ENCODE results near the gene RPL37A. TPM values are rescaled to one million over a fixed set of nuclear protein-coding genes. Genes with fewer than 3 reads are reported as not detected.

RPL37A gene
- total and polyA plus RNA-seq, 9 of the 15 experiments (the other 6 are each of a cell fraction or from before 2014, with no cell fraction given), result 1,938 to 3,349 (median 2,436) TPM

DNA sequence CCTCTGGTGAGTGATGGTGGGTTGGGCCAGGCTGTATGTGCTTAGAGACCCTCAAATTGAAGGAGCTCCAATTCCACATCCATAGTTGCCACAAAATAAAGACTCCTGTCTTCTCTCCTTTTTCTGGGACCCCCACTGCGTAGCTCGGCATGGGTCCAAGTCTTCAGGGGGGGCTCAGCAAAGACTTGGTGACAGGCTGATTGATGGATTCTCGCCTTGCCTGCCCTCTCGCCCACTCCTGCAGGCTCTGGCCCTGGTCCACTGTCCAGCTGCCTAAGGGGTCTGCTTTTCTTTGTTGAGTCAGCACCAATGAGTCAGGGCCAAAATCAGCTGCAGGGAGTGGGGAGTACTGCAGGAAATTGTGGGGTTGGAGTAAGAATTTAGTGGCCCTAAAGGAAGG, 21.5 kb downstream of the RPL37A start:
- intact Hi-C loops (cut with micrococcal nuclease) (no loop called here), in situ Hi-C loops (cut with MboI) (no loop called here)
- BruUV-seq (replicated peaks), result no TSS peak
- TF ChIP-seq, protein P1, sequence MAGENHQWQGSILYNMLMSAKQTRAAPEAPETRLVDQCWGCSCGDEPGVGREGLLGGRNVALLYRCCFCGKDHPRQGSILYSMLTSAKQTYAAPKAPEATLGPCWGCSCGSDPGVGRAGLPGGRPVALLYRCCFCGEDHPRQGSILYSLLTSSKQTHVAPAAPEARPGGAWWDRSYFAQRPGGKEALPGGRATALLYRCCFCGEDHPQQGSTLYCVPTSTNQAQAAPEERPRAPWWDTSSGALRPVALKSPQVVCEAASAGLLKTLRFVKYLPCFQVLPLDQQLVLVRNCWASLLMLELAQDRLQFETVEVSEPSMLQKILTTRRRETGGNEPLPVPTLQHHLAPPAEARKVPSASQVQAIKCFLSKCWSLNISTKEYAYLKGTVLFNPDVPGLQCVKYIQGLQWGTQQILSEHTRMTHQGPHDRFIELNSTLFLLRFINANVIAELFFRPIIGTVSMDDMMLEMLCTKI (IDR thresholded peaks at IDR 0.05; ENCODE audit: partially characterized antibody), result no peak
- TF ChIP-seq ZNF324 (CRISPR knock-in tag; IDR thresholded peaks at IDR 0.05), result no peak
- no peak for TF ChIP-seq ZNF41 (CRISPR knock-in tag; conservative IDR thresholded peaks at IDR 0.05)
- TF ChIP-seq SETDB1 (IDR thresholded peaks at IDR 0.05; ENCODE audit: low read length), result no peak
- TF ChIP-seq EP300 (IDR thresholded peaks at IDR 0.05; ENCODE audit: low read length), result no peak
- no peak for TF ChIP-seq TBP (optimal IDR thresholded peaks at IDR 0.05; ENCODE audit: low read depth, low read length)
- TF ChIP-seq, protein P2, sequence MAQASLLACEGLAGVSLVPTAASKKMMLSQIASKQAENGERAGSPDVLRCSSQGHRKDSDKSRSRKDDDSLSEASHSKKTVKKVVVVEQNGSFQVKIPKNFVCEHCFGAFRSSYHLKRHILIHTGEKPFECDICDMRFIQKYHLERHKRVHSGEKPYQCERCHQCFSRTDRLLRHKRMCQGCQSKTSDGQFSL (CRISPR knock-in tag; IDR thresholded peaks at IDR 0.05), result no peak
- TF ChIP-seq, protein P2 (tag; IDR thresholded peaks at IDR 0.05), result no peak
- TF ChIP-seq, protein P3, sequence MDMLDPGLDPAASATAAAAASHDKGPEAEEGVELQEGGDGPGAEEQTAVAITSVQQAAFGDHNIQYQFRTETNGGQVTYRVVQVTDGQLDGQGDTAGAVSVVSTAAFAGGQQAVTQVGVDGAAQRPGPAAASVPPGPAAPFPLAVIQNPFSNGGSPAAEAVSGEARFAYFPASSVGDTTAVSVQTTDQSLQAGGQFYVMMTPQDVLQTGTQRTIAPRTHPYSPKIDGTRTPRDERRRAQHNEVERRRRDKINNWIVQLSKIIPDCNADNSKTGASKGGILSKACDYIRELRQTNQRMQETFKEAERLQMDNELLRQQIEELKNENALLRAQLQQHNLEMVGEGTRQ (CRISPR knock-in tag; IDR thresholded peaks at IDR 0.05), result no peak
- no peak for DNase-seq (ENCODE audit: extremely low read depth in 1 of 4, low spot score in 3 of 4)
- H3K27me3 ChIP-seq (ENCODE audit: control insufficient read depth in 2 of 2, insufficient read depth in 2 of 2, low read length in 2 of 2), result no peaks in the 10 kb centered on the region
- WGBS (ENCODE audit: insufficient coverage, low coverage, missing lambda C conversion rate), result 72% methylated on average over 4 of the region's 4 CpGs
- ATAC-seq, result no peak
- H3K79me2 ChIP-seq (ENCODE audit: control insufficient read depth, insufficient read depth, low read length), result no peaks in the 10 kb centered on the region
- POLR2A ChIA-PET, result no interaction called here
- no peak overlapping the region for H3K27ac ChIP-seq (ENCODE audit: extremely low read depth, low read depth, low read length)
- no peaks in the 10 kb centered on the region for H3K36me3 ChIP-seq (ENCODE audit: control insufficient read depth, insufficient read depth, low read length)
- H3K9ac ChIP-seq (ENCODE audit: insufficient read depth in 1 of 2, low read depth in 2 of 2, low read length in 2 of 2), result no peak overlapping the region
- FAIRE-seq, result no peak
- H3K4me1 ChIP-seq (replicated peaks in 1 of 2; ENCODE audit: control insufficient read depth in 2 of 2, insufficient read depth in 2 of 2, low read length in 2 of 2), result no peaks in the 10 kb centered on the region; a peak in 1 of 5 replicates
- no peak overlapping the region for H3K4me3 ChIP-seq
- H4K20me1 ChIP-seq (replicated peaks; ENCODE audit: control insufficient read depth, insufficient read depth, low read length), result no peaks in the 10 kb centered on the region; the same call in 1 of the 2 replicates
- CTCF ChIA-PET (ENCODE audit: low intra/inter-chr PET ratio), result interaction anchor here (4.5 kb wide), 1 partner anchor 147 kb away, joined by 21 read pairs; no protein-coding TSS in a partner anchor
- no peak overlapping the region for H3K4me2 ChIP-seq (ENCODE audit: insufficient read depth, low read length)
- H3K9me1 ChIP-seq (ENCODE audit: control insufficient read depth, insufficient read depth, low read length), result no peaks in the 10 kb centered on the region
- no peaks in the 10 kb centered on the region for H3K9me3 ChIP-seq (replicated peaks; ENCODE audit: control insufficient read depth, insufficient read depth, low read depth, low read length)
- no peak overlapping the region for H2AFZ ChIP-seq (ENCODE audit: low read depth, low read length)
